ENCODE results near the gene POLR3G. TPM values are rescaled to one million over a fixed set of nuclear protein-coding genes. Genes with fewer than 3 reads are reported as not detected.

Gene POLR3G
- total RNA-seq, 1 experiment from 2014 or later, result 2.5 TPM

GRCh38 chr5:90519081-90519480 lies 44.4 kb downstream of the POLR3G start:
- H3K4me1 ChIP-seq (replicated peaks), result peaks cover 3% of the 10 kb centered on the region; the same call in 1 of the 2 replicates
- H3K27me3 ChIP-seq (replicated peaks), result no peaks in the 10 kb centered on the region
- H3K27ac ChIP-seq, result no peak overlapping the region
- DNase-seq (ENCODE audit: low read depth in 1 of 2, low spot score in 2 of 2), result no peak
- H3K36me3 ChIP-seq, result peaks cover 41% of the 10 kb centered on the region
- H3K9me3 ChIP-seq (replicated peaks), result no peaks in the 10 kb centered on the region
- H3K4me3 ChIP-seq, result no peak overlapping the region

DNA sequence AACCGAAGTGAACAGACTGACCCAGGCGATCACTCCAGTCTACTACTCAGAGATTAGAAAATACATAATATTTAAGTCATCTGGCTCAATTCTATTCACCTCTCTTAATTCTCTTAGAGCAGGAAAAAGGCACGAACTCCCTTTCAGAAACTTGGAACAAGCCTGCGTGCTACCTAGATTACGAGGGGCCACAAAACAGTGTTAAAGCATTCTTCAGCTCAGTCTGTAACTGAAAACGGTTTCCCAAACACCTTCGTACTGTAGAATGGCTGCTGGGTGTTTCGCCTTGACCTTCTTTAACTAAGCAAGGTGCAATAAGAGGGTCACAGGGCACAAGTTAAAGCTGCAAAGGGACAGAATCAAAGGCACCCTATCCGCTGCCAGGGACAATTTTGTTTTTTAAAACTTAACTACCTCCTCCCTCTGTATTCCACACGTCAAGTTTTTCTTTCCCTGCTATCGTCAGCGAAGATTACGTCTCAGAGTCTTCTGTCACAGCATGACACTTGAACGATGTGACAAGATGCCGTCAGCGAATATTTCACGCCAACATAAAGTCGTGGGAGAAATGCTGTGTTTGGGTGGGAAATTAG lies 54.0 kb downstream of the POLR3G start:
- peak overlapping the region; percentile 84 for H3K27ac ChIP-seq
- peak overlapping the region; percentile 83 for H3K4me3 ChIP-seq
- no peaks in the 10 kb centered on the region for H3K27me3 ChIP-seq (replicated peaks)
- H3K4me1 ChIP-seq (replicated peaks), result peaks cover 25% of the 10 kb centered on the region
- DNase-seq (ENCODE audit: low read depth in 1 of 2, low spot score in 2 of 2), result peak in 1 of 2 experiments; percentile 35
- no peaks in the 10 kb centered on the region for H3K9me3 ChIP-seq (replicated peaks)
- H3K36me3 ChIP-seq, result peaks cover 31% of the 10 kb centered on the region

DNA sequence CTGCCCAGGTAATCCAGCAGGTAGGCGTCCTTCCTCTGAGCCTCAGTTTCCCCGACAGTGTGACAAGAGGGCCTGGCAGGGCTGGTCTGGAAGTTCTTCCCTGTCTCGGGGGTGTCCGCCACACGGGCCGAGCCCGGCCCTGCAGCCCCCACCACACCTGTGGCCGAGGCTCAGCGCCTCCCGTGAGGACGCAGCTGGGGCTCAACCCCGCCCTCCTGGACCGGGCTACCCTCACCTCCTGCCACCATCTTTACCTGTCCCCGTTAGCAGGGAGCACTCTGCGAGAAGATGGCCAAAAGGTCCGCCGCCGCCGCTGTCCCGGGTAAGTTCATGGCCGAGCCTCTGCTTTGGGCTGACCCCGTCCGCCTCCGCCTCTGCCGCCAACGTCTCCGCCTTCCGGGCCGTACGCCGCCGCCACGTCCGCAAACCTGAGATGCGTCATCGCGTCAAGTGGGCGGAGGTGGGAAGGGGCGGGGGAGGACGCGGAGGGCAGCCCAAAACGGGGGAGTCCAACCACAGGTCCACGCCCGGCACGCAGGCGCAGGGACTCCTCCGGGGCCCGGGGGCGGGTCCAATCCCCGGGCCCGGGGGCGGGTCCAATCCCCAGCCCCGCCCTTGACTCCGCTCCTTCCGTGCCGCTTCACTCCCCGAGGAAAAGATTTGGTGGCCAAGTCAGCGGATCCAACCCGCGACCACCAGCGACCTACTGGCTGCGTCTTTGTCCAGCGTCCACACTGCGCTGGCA lies 54.7 kb downstream of the POLR3G start, which contains the start of gene LYSMD3:
Gene LYSMD3 (minus strand): TSS at position 391 of the 745 bp plus-strand sequence. CDS start 4,295 bp downstream, outside the sequence.
- H3K36me3 ChIP-seq, result peaks cover 27% of the 10 kb centered on the region
- H3K4me1 ChIP-seq (replicated peaks), result peaks cover 19% of the 10 kb centered on the region
- no peaks in the 10 kb centered on the region for H3K9me3 ChIP-seq (replicated peaks)
- H3K27ac ChIP-seq, result peak within 1 kb of the TSS; percentile 84
- H3K27me3 ChIP-seq (replicated peaks), result peaks cover 5% of the 10 kb centered on the region; the same call in 1 of the 2 replicates
- peak; percentile 92 to 97 for DNase-seq (ENCODE audit: low read depth in 1 of 2, low spot score in 2 of 2)
- H3K4me3 ChIP-seq, result peak within 1 kb of the TSS; percentile 83

- Histone ChIP-seq H3K36me3 (peaks cover 22% of the 10 kb centered on the region), H3K27me3 (replicated peaks) (peaks cover 9% of the 10 kb centered on the region; the same call in 1 of the 2 replicates), H3K4me1 (replicated peaks) (peaks cover 12% of the 10 kb centered on the region; the same call in 1 of the 2 replicates), H3K27ac (peak overlapping the region; percentile 52), H3K9me3 (replicated peaks) (no peaks in the 10 kb centered on the region), H3K4me3 (peak overlapping the region; percentile 83)
- peak; percentile 70 to 85 for DNase-seq (ENCODE audit: low read depth in 1 of 2, low spot score in 2 of 2)
Observed at GRCh38 chr5:90529939-90530677, 55.4 kb downstream of the POLR3G start.

- Histone ChIP-seq H3K4me1 (replicated peaks) (peaks cover 10% of the 10 kb centered on the region; the same call in 1 of the 2 replicates), H3K36me3 (peaks cover 18% of the 10 kb centered on the region), H3K27me3 (replicated peaks) (peaks cover 9% of the 10 kb centered on the region; the same call in 1 of the 2 replicates), H3K4me3 (no peak overlapping the region), H3K9me3 (replicated peaks) (no peaks in the 10 kb centered on the region), H3K27ac (no peak overlapping the region)
- no peak for DNase-seq (ENCODE audit: low read depth in 1 of 2, low spot score in 2 of 2)
Observed at GRCh38 chr5:90530736-90531487, 56.2 kb downstream of the POLR3G start.

- H3K36me3 ChIP-seq, result peaks cover 5% of the 10 kb centered on the region
- peaks cover 9% of the 10 kb centered on the region; the same call in 1 of the 2 replicates for H3K27me3 ChIP-seq (replicated peaks)
- no peak overlapping the region for H3K4me3 ChIP-seq
- H3K9me3 ChIP-seq (replicated peaks), result no peaks in the 10 kb centered on the region
- H3K27ac ChIP-seq, result no peak overlapping the region
- DNase-seq (ENCODE audit: low read depth in 1 of 2, low spot score in 2 of 2), result no peak
- H3K4me1 ChIP-seq (replicated peaks), result peaks cover 4% of the 10 kb centered on the region; the same call in 1 of the 2 replicates
Observed at GRCh38 chr5:90533794-90534193, 59.1 kb downstream of the POLR3G start.

- no peak for DNase-seq (ENCODE audit: low read depth in 1 of 2, low spot score in 2 of 2)
- H3K27ac ChIP-seq, result no peak overlapping the region
- H3K9me3 ChIP-seq (replicated peaks), result no peaks in the 10 kb centered on the region
- H3K36me3 ChIP-seq, result no peaks in the 10 kb centered on the region
- peaks cover 9% of the 10 kb centered on the region; the same call in 1 of the 2 replicates for H3K27me3 ChIP-seq (replicated peaks)
- H3K4me3 ChIP-seq, result no peak overlapping the region
- H3K4me1 ChIP-seq (replicated peaks), result peaks cover 4% of the 10 kb centered on the region; the same call in 1 of the 2 replicates
Observed at GRCh38 chr5:90534922-90535321, 60.3 kb downstream of the POLR3G start.

DNA sequence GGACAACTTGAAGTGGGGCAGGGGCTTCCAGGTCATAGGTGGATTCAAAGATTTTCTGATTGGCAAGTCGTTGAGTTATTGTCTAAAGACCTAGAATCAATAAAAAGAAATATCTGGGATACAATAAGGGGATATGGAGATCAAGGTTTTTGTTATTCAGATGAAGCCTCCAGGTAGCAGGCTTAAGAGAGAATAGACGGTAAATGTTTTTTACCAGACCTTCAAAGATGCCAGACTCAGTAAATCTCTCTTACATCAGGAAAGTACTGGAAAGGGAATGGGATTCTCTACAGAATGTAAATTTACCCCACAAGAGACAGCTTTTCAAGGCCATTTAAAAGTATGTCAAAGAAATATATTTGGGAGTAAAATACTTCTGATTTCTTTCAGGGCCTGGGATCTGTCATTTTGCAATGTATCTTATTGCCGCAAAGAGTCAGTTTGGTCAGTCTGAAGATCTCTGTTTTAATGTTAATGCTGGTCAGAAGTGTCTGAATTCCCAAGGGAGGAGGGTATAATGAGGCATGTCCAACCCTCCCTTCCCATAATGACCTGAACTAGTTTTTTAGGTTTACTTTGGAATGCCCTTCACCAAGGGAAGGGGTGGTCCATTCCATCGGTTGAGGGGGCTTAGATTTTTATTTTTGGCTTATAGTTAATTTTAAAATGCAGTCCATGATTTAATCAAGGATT lies 68.3 kb downstream of the POLR3G start:
- Histone ChIP-seq H3K36me3 (no peaks in the 10 kb centered on the region), H3K9me3 (replicated peaks) (no peaks in the 10 kb centered on the region), H3K27ac (no peak overlapping the region), H3K27me3 (replicated peaks) (no peaks in the 10 kb centered on the region; the same call in 1 of the 2 replicates), H3K4me3 (no peak overlapping the region), H3K4me1 (replicated peaks) (peaks cover 9% of the 10 kb centered on the region)
- no peak for DNase-seq (ENCODE audit: low read depth in 1 of 2, low spot score in 2 of 2)

GRCh38 chr5:90545511-90545910 lies 70.8 kb downstream of the POLR3G start:
- DNase-seq (ENCODE audit: low read depth in 1 of 2, low spot score in 2 of 2), result no peak
- Histone ChIP-seq H3K4me1 (replicated peaks) (peaks cover 14% of the 10 kb centered on the region), H3K36me3 (no peaks in the 10 kb centered on the region)

DNA sequence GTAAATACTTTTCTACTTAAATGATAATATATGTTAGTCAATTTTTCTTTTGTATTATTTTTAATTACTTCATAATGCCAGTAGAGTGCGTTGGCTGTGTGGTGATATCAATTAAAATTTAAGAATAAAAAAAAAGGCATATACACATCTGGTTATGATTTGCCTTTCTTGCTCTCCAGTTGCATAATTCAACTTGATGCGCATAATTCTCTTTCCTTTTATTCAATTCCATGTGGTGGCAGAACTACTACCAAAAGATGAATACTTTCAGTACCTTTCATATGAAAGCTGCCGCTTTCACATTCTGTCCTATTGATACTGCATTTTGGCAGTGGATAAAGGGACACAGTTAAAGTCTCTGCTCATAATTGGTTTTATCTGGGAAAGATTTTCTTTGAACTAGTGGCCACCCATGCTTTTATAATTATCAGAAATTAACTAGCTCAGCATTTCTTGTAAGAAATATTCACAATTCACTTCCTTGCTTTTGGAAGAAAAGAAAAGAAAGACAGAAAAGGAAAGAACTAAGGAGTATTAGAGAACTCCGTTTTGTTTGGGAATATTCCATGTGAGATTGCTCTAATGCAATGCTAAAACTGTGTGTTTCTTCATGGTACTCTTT lies 71.7 kb downstream of the POLR3G start:
- DNase-seq (ENCODE audit: low read depth in 1 of 2, low spot score in 2 of 2), result no peak

More at GRCh38 chr5:90545511-90545910, 70.8 kb downstream of the POLR3G start:
- no peaks in the 10 kb centered on the region for H3K9me3 ChIP-seq (replicated peaks)
- H3K4me3 ChIP-seq, result no peak overlapping the region
- no peaks in the 10 kb centered on the region; the same call in 1 of the 2 replicates for H3K27me3 ChIP-seq (replicated peaks)
- no peak overlapping the region for H3K27ac ChIP-seq

DNA sequence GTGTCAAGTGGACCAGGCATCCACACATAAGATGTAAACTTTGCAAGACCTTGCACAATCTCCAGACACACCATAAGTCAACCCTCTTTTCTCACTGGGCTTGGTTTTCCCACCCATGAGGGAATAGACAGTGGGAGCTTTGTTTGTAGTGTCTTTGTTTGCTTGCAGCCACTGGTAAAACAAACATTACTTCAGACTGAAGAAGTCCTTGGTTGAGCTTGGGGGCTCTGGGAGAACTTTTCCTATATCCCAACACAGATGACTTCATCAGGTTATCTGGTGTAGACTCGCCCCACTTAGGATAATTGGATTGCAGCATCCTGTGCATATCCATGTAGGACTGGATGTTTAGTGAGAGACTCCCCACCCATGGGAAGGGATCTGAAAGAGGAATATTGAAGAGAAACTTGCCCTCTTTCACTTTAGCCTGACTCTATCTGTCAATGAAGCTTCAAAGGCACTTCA lies 72.4 kb downstream of the POLR3G start:
- H3K27ac ChIP-seq, result no peak overlapping the region; the same call in 1 of the 2 replicates
- peaks cover 14% of the 10 kb centered on the region for H3K4me1 ChIP-seq (replicated peaks)
- DNase-seq (ENCODE audit: low read depth in 1 of 2, low spot score in 2 of 2), result peak; percentile 46 to 52
- no peaks in the 10 kb centered on the region for H3K9me3 ChIP-seq (replicated peaks)
- H3K4me3 ChIP-seq, result no peak overlapping the region
- no peaks in the 10 kb centered on the region; the same call in 1 of the 2 replicates for H3K27me3 ChIP-seq (replicated peaks)
- H3K36me3 ChIP-seq, result no peaks in the 10 kb centered on the region

More for the DNA sequence above, 71.7 kb downstream of the POLR3G start:
- H3K27ac ChIP-seq, result no peak overlapping the region
- peaks cover 14% of the 10 kb centered on the region for H3K4me1 ChIP-seq (replicated peaks)
- no peak overlapping the region for H3K4me3 ChIP-seq
- no peaks in the 10 kb centered on the region for H3K36me3 ChIP-seq
- H3K9me3 ChIP-seq (replicated peaks), result no peaks in the 10 kb centered on the region
- no peaks in the 10 kb centered on the region; the same call in 1 of the 2 replicates for H3K27me3 ChIP-seq (replicated peaks)

DNA sequence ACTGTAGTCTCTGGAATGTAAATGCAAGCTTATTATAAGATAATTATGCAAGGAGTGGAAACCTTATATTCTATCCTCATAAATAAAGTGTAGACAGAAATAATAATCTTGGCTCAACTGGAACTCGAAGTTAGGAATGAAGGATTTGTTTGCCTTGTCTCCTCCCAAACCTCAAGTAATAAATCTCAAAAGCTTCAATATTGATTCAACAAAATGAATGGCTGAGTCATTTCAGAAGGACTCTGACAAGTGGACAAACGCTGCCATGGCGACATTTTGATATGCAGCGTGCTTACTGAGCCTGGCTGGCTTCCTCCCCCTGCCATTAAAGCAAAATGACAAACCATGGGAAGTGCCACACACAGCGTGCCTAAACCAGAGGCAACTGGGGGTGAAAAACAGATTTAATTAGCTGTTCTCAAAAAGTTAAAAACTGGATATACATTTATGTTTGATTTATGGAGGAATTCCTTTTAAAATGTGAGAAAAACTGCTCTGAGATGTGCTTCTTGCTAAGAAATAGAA lies 73.5 kb downstream of the POLR3G start:
- peaks cover 7% of the 10 kb centered on the region; the same call in 1 of the 2 replicates for H3K27me3 ChIP-seq (replicated peaks)
- H3K4me1 ChIP-seq (replicated peaks), result peaks cover 14% of the 10 kb centered on the region
- H3K36me3 ChIP-seq, result no peaks in the 10 kb centered on the region
- no peaks in the 10 kb centered on the region for H3K9me3 ChIP-seq (replicated peaks)
- no peak overlapping the region for H3K27ac ChIP-seq
- no peak overlapping the region for H3K4me3 ChIP-seq
- peak; percentile 52 to 53 for DNase-seq (ENCODE audit: low read depth in 1 of 2, low spot score in 2 of 2)

All from SJSA1 (cell line).